Measurements from ENCODE around the gene CCL3. TPM values are rescaled to one million over a fixed set of nuclear protein-coding genes. Genes with fewer than 3 reads are reported as not detected.
"Not testable (repeated sequence)": the region's sequence is repeated elsewhere in the genome, so short reads cannot be mapped to it uniquely, and the experiment has no call there.

Gene CCL3
- total RNA-seq, 1 donor from 2014 or later: 2.9 TPM

GRCh38 chr17:36120221-36120620 lies 30.3 kb upstream of the CCL3 start:
- intact Hi-C loops (cut with DNase I): no loop called here
- H3K4me3 ChIP-seq: no peak overlapping the region
- no peak overlapping the region for H3K27ac ChIP-seq
- H3K9me3 ChIP-seq: peaks cover 1% of the 10 kb centered on the region
- no peaks in the 10 kb centered on the region for H3K4me1 ChIP-seq
- no peaks in the 10 kb centered on the region for H3K27me3 ChIP-seq
- H3K36me3 ChIP-seq: no peaks in the 10 kb centered on the region
- DNase-seq (ENCODE audit: extremely low spot score in 2 of 2): no peak
- TF ChIP-seq CTCF (IDR thresholded peaks at IDR 0.05) (no peak), POLR2AphosphoS5 (IDR thresholded peaks at IDR 0.05; ENCODE audit: insufficient read depth in 1 of 2, low read depth in 1 of 2) (no peak), POLR2A (IDR thresholded peaks at IDR 0.05) (no peak)

GRCh38 chr17:36118477-36119353 lies 28.8 kb upstream of the CCL3 start:
- H3K9me3 ChIP-seq: no peaks in the 10 kb centered on the region
- intact Hi-C loops (cut with DNase I): no loop called here
- H3K27ac ChIP-seq: no peak overlapping the region
- no peak overlapping the region for H3K4me3 ChIP-seq
- H3K36me3 ChIP-seq: no peaks in the 10 kb centered on the region
- H3K4me1 ChIP-seq: no peaks in the 10 kb centered on the region
- no peaks in the 10 kb centered on the region for H3K27me3 ChIP-seq
- no peak for DNase-seq (ENCODE audit: extremely low spot score in 2 of 2)
- TF ChIP-seq CTCF (IDR thresholded peaks at IDR 0.05): no peak
- no peak for TF ChIP-seq POLR2AphosphoS5 (IDR thresholded peaks at IDR 0.05; ENCODE audit: insufficient read depth in 1 of 2, low read depth in 1 of 2)
- no peak for TF ChIP-seq POLR2A (IDR thresholded peaks at IDR 0.05)

- intact Hi-C loops (cut with DNase I): no loop called here
Observed at GRCh38 chr17:36117505-36118382, 27.8 kb upstream of the CCL3 start.

GRCh38 chr17:36115649-36115977 lies 25.7 kb upstream of the CCL3 start:
- DNase-seq (ENCODE audit: extremely low spot score in 2 of 2); H3K4me3 ChIP-seq; H3K27ac ChIP-seq; H3K9me3 ChIP-seq; intact Hi-C loops (cut with DNase I); H3K36me3 ChIP-seq; H3K27me3 ChIP-seq; H3K4me1 ChIP-seq: not testable (repeated sequence)

More at GRCh38 chr17:36117505-36118382, 27.8 kb upstream of the CCL3 start:
- Histone ChIP-seq H3K36me3 (no peaks in the 10 kb centered on the region), H3K27me3 (no peaks in the 10 kb centered on the region), H3K9me3 (no peaks in the 10 kb centered on the region), H3K4me3 (no peak overlapping the region), H3K27ac (no peak overlapping the region), H3K4me1 (no peaks in the 10 kb centered on the region)
- TF ChIP-seq POLR2AphosphoS5 (IDR thresholded peaks at IDR 0.05; ENCODE audit: insufficient read depth in 1 of 2, low read depth in 1 of 2) (no peak), POLR2A (IDR thresholded peaks at IDR 0.05) (no peak), CTCF (IDR thresholded peaks at IDR 0.05) (no peak)
- DNase-seq (ENCODE audit: extremely low spot score in 2 of 2): no peak

- DNase-seq (ENCODE audit: extremely low spot score in 2 of 2); intact Hi-C loops (cut with DNase I); H3K9me3 ChIP-seq; H3K4me1 ChIP-seq; H3K27me3 ChIP-seq; H3K27ac ChIP-seq; H3K4me3 ChIP-seq; H3K36me3 ChIP-seq: not testable (repeated sequence)
Observed at GRCh38 chr17:36114971-36115648, 25.2 kb upstream of the CCL3 start.

- H3K27me3 ChIP-seq; H3K4me1 ChIP-seq; H3K36me3 ChIP-seq; DNase-seq (ENCODE audit: extremely low spot score in 2 of 2); H3K9me3 ChIP-seq; H3K4me3 ChIP-seq; H3K27ac ChIP-seq; intact Hi-C loops (cut with DNase I): not testable (repeated sequence)
Observed at GRCh38 chr17:36113131-36113530, 23.2 kb upstream of the CCL3 start.
